Kidney (tissue), 14 donors: ENCODE results near the gene DNM2. TPM values are rescaled to one million over a fixed set of nuclear protein-coding genes. Genes with fewer than 3 reads are reported as not detected.
"Not testable (repeated sequence)": the region's sequence is repeated elsewhere in the genome, so short reads cannot be mapped to it uniquely, and the experiment has no call there.

Experiments used
- DNase-seq, 5 donors: peaks; one replicate each; pipeline ENCODE4 v3.0.0-alpha.2; 2013 to 2020
- FAIRE-seq: peaks from 2 replicates; lab custom pipeline; 2012; peaks lifted over from hg19 to GRCh38; lab: Jason Lieb, UNC
- H3K27ac ChIP-seq, 2 donors: one replicate each; pipeline ENCODE4 v1.7.0; 2013; ENCODE audit warnings: low read depth in 2 of 2, low read length in 2 of 2, inconsistent platforms in 1 of 2
- H3K27me3 ChIP-seq: one replicate; pipeline ENCODE4 v1.7.1; 2013; ENCODE audit warnings: low read length, inconsistent platforms; ENCODE audit not compliant: control insufficient read depth, insufficient read depth
- H3K36me3 ChIP-seq, 3 donors: one replicate each; pipeline versions ENCODE4 v1.7.0 to v1.7.1; 2013; ENCODE audit warnings: low read length in 3 of 3, control low read depth in 1 of 3, inconsistent platforms in 1 of 3; ENCODE audit not compliant: insufficient read depth in 3 of 3, control insufficient read depth in 2 of 3
- H3K4me1 ChIP-seq, 3 donors: one replicate each; pipeline versions ENCODE4 v1.7.0 to v1.7.1; 2013; ENCODE audit warnings: low read length in 3 of 3, inconsistent platforms in 1 of 3, low read depth in 1 of 3; ENCODE audit not compliant: control insufficient read depth in 2 of 3, insufficient read depth in 2 of 3
- H3K4me3 ChIP-seq, 3 donors: one replicate each; pipeline versions ENCODE4 v1.7.0 to v1.8.1; 2013; ENCODE audit warnings: low read length in 3 of 3, control low read depth in 1 of 3, inconsistent platforms in 1 of 3
- H3K9ac ChIP-seq, 3 donors: one replicate each; pipeline versions ENCODE4 v1.7.0 to v1.7.1; 2013; ENCODE audit warnings: low read length in 3 of 3, control low read depth in 1 of 3, inconsistent platforms in 1 of 3
- H3K9me3 ChIP-seq, 3 donors: one replicate each; pipeline versions ENCODE4 v1.7.0 to v1.7.1; 2013; ENCODE audit warnings: low read length in 3 of 3, control low read depth in 1 of 3, inconsistent platforms in 1 of 3; ENCODE audit not compliant: control insufficient read depth in 2 of 3, insufficient read depth in 1 of 3
- intact Hi-C: fragments of 100-400 bp; cut with DNase I; formaldehyde crosslinking; loops from one replicate; pipeline ENCODE4 v1.11.1; 2022
- polyA plus RNA-seq: library from polyadenylated mRNA; stranded (reverse); fragments of 350-450 nt; fragmentation: Illumina TruSeq; extraction: RNeasy Lipid Tissue Mini Kit (QIAGEN cat#74804); gene quantifications from one replicate; pipeline ENCODE4 v1.2.3, GENCODE V29; 2014; ENCODE audit warnings: low read depth, low replicate concordance; ENCODE audit not compliant: insufficient read depth
- total RNA-seq: library from RNA; stranded (reverse); fragmentation: NEBNext Ultra II Directional; extraction: Animal tissue kit (Norgen Biotek cat#: 25700); gene quantifications from one replicate; pipeline ENCODE4 v1.2.1, GENCODE V29; 2021
- TF ChIP-seq, protein P1 (sequence below): IDR thresholded peaks from 3 replicates; pipeline ENCODE4 v1.5.1; 2012; ENCODE audit warnings: mild to moderate bottlenecking, moderate library complexity, borderline replicate concordance; ENCODE audit not compliant: insufficient read depth; ENCODE audit errors: extremely low read depth
- donor health status: control.
- donor health status: control.
- donor health status: control.
- donor health status: control.
- donor health status: control.
- donor health status: DM: yes; HTN: yes; CAD: no.
- donor health status: Normal renal cell carcinoma (clear cell type).

DNM2 gene
- total and polyA plus RNA-seq, 2 donors from 2014 or later: 79.0 to 226 TPM

DNA sequence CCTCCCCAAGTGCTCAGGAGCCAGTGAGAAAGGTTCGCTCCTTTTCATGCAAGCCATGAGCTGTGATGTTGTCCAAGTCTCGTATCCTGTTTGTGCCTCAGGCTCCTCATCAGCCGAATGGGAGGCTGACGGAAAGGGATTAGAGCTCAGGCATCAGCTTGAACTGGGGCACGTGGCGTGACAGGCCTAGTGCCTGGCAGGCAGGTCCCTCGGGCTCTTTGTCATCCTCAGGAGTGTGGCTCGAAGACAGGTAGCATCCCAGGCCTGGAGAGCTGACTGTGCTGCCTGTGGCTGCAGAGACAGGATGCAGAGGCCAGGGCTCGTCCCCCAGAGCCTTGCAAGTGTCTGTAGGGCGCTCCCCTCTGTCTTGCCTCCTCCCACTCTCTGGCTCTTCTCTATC is 38.5 kb downstream of the DNM2 start:
- Histone ChIP-seq H3K4me1 (peaks cover 2 to 45% (median 42%) of the 10 kb centered on the region in 3 donors), H3K4me3 (no peak overlapping the region), H3K9ac (no peak overlapping the region), H3K36me3 (peaks cover 0 to 5% (median 4%) of the 10 kb centered on the region in 3 donors), H3K27me3 (no peaks in the 10 kb centered on the region), H3K9me3 (no peaks in the 10 kb centered on the region), H3K27ac (peak overlapping the region in 1 of 2 donors; percentile 29)
- intact Hi-C loops: no loop called here
- FAIRE-seq: no peak
- no peak for DNase-seq
- TF ChIP-seq, protein P1, sequence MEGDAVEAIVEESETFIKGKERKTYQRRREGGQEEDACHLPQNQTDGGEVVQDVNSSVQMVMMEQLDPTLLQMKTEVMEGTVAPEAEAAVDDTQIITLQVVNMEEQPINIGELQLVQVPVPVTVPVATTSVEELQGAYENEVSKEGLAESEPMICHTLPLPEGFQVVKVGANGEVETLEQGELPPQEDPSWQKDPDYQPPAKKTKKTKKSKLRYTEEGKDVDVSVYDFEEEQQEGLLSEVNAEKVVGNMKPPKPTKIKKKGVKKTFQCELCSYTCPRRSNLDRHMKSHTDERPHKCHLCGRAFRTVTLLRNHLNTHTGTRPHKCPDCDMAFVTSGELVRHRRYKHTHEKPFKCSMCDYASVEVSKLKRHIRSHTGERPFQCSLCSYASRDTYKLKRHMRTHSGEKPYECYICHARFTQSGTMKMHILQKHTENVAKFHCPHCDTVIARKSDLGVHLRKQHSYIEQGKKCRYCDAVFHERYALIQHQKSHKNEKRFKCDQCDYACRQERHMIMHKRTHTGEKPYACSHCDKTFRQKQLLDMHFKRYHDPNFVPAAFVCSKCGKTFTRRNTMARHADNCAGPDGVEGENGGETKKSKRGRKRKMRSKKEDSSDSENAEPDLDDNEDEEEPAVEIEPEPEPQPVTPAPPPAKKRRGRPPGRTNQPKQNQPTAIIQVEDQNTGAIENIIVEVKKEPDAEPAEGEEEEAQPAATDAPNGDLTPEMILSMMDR: no peak

DNA sequence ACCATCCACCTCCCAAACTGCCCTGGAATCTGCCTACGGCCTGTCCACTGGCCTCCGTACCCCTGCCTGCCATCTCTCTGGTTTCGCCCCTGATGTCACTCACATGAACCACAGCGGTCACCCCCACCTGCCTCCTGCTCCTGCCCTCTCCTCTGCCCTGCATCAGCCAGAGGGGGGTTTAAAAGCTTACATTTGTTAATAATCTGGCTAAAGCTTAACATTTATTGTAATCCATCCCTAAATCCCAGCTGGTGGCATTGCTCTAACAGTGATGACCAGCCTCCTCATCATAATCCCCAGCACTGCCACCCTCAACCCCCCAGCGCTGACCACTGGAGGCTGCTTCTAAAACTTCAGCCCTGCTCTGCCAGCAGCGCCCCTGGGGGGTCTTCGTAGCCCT is 38.9 kb downstream of the DNM2 start:
- Histone ChIP-seq H3K9me3 (no peaks in the 10 kb centered on the region), H3K4me1 (peaks cover 2 to 46% (median 42%) of the 10 kb centered on the region in 3 donors)

DNA sequence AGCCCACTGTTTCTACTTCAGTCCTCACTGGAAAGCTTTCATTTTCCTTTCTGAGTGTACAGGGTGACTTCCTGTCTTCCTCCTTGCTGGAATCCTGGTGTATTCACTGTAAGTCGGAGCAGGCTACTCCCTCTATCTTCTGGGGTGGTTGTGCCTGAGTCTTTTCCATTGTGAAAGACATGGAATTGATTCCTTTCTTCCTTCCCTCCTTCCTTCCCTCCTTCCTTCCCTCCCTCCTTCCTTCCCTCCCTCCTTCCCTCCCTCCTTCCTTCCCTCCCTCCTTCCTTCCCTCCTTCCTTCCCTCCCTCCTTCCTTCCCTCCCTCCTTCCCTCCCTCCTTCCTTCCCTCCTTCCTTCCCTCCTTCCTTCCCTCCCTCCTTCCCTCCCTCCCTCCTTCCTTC is 40.2 kb downstream of the DNM2 start:
- DNase-seq, FAIRE-seq, H3K36me3 ChIP-seq, H3K9ac ChIP-seq, intact Hi-C loops, H3K27me3 ChIP-seq, H3K9me3 ChIP-seq, H3K4me3 ChIP-seq: not testable (repeated sequence)
- peaks cover 5 to 47% (median 46%) of the 10 kb centered on the region in 3 donors for H3K4me1 ChIP-seq
- peak overlapping the region in 1 of 2 donors; percentile 54 for H3K27ac ChIP-seq

More for the DNA sequence above, 38.9 kb downstream of the DNM2 start:
- Histone ChIP-seq H3K4me3 (no peak overlapping the region), H3K36me3 (peaks cover 0 to 8% (median 7%) of the 10 kb centered on the region in 3 donors), H3K27ac (no peak overlapping the region), H3K9ac (no peak overlapping the region), H3K27me3 (no peaks in the 10 kb centered on the region)
- FAIRE-seq (no peak), DNase-seq (no peak)
- TF ChIP-seq, protein P1: no peak
- intact Hi-C loops: no loop called here

DNA sequence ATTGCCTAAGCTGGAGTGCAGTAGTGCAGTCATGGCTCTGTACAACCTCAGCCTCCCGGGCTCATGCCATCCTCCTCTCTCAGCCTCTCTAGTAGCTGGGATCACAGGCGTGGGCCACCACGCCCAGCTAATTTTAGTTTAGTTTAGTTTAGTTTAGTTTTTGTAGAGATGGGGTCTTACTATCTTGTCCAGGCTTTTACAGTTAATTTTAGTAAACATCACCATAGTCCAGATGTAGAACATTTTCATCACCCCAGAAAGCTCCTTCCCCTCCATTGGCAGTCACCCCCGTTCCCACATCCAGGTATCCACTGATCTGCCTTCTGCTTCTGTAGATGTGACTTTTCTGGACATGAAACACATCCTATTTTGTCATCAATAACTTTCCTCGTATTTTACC is 41.1 kb downstream of the DNM2 start:
- H3K9ac ChIP-seq: peak overlapping the region in 2 of 3 donors; percentile 11 to 65
- no peaks in the 10 kb centered on the region for H3K9me3 ChIP-seq
- DNase-seq: no peak
- intact Hi-C loops: no loop called here
- H3K4me1 ChIP-seq: peaks cover 5 to 55% (median 55%) of the 10 kb centered on the region in 3 donors
- peak overlapping the region; percentile 74 to 90 for H3K27ac ChIP-seq
- H3K36me3 ChIP-seq: peaks cover 0 to 8% (median 7%) of the 10 kb centered on the region in 3 donors
- FAIRE-seq: no peak
- H3K27me3 ChIP-seq: no peaks in the 10 kb centered on the region
- TF ChIP-seq, protein P1: no peak
- H3K4me3 ChIP-seq: peak overlapping the region in 1 of 3 donors; percentile 32
